ENCODE data around the gene CADM2. TPM values are rescaled to one million over a fixed set of nuclear protein-coding genes. Genes with fewer than 3 reads are reported as not detected.
A peak's percentile ranks its signal among the peaks of the same experiment; 100 is the strongest.

Gene CADM2
- total RNA-seq, 1 experiment from 2014 or later, result 10.9 TPM

DNA sequence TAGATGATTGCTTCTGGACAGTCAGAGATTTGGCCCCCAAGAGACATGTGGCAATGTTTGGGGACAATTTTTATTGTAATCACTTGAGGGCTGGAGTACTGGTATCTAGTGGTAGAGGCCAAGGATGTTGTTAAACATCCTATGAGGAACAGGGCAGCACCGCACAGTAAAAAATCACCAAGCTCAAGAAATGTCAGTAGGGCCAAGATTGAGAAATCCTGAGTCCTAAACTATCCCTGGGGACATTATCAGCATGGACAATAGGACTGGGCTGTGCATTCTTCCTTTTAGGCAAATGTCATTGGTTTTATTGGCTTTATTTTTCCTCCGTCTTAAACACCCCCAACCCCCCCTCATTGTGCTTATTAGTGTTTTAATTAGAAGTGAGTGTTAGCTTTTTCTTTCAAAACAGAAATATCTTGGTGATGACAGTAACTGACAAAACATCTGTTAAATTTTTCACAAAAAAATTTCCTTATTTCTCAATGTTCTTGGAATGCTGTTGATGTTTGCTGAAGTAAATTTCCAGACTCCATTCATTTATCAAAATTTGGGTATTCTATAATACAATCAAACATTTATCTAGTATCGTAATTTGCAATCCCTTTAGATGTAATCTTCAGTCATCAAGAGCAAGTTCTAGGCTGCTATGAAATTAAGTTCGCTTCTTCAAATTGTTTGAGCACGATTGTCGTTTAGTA is 1087.8 kb downstream of the CADM2 start:
- DNase-seq, result no peak
- Mint-ChIP-seq H3K9me3 (peaks cover 7 to 13% of the 10 kb centered on the region in 2 experiments; a peak in 4 of 5 replicates), H3K27ac (peak overlapping the region in 1 of 3 experiments; percentile 48; a peak in 1 of 7 replicates), H3K36me3 (ENCODE audit: insufficient read depth in 1 of 3, low read depth in 3 of 3) (peaks cover 0 to 4% (median 4%) of the 10 kb centered on the region in 3 experiments; a peak in 4 of 7 replicates), H3K4me3 (no peak overlapping the region), H3K27me3 (ENCODE audit: low read depth) (no peaks in the 10 kb centered on the region), H3K4me1 (no peaks in the 10 kb centered on the region)
- Histone ChIP-seq H3K4ac (ENCODE audit: low read depth, low read length) (no peak overlapping the region), H3K23ac (ENCODE audit: insufficient read length, low read depth, low read length) (no peak overlapping the region), H2BK20ac (ENCODE audit: low read depth, low read length, poor library complexity, severe bottlenecking) (no peak overlapping the region), H2AFZ (ENCODE audit: low read length) (no peak overlapping the region), H3K79me2 (ENCODE audit: insufficient read depth, low read length) (no peaks in the 10 kb centered on the region), H3K9me3 (ENCODE audit: control insufficient read depth, low read depth, low read length) (no peaks in the 10 kb centered on the region), H3K27ac (ENCODE audit: insufficient read length, low read depth, low read length) (no peak overlapping the region), H3K14ac (ENCODE audit: insufficient read depth, low read length) (no peak overlapping the region), H2BK15ac (ENCODE audit: low read depth, low read length) (no peak overlapping the region), H3T11ph (ENCODE audit: low read length) (no peak overlapping the region), H3K23me2 (ENCODE audit: insufficient read length, low read depth, low read length, poor library complexity, severe bottlenecking) (no peaks in the 10 kb centered on the region), H2BK120ac (ENCODE audit: low read depth, low read length, poor library complexity, severe bottlenecking) (no peak overlapping the region), H3K9ac (ENCODE audit: extremely low read depth, insufficient read length, low read length) (no peak overlapping the region), H2BK5ac (ENCODE audit: insufficient read length, low read length) (no peak overlapping the region), H2BK12ac (ENCODE audit: insufficient read length, low read depth, low read length) (no peak overlapping the region), H2AK5ac (ENCODE audit: insufficient read length, low read length) (no peak overlapping the region), H3K18ac (ENCODE audit: insufficient read length, low read depth, low read length) (no peak overlapping the region), H4K91ac (ENCODE audit: insufficient read length, low read depth, low read length) (no peak overlapping the region), H3K79me1 (ENCODE audit: insufficient read depth, low read depth, low read length, poor library complexity, severe bottlenecking) (no peaks in the 10 kb centered on the region), H3K27me3 (ENCODE audit: insufficient read depth, low read length) (no peaks in the 10 kb centered on the region), H3K56ac (ENCODE audit: insufficient read length, low read depth, low read length) (no peak overlapping the region), H4K8ac (replicated peaks; ENCODE audit: insufficient read length, low read depth, low read length) (no peak overlapping the region), H4K20me1 (ENCODE audit: control insufficient read depth, insufficient read depth, insufficient read length) (no peaks in the 10 kb centered on the region), H3K4me2 (ENCODE audit: insufficient read depth, insufficient read length, low read length) (no peak overlapping the region), H4K5ac (ENCODE audit: insufficient read length, low read depth, low read length) (no peak overlapping the region), H3K4me1 (ENCODE audit: insufficient read depth, low read length) (no peaks in the 10 kb centered on the region)
- no CpG with 5 or more reads among the region's 6 CpGs for WGBS (ENCODE audit: extremely low coverage, insufficient read length, low lambda C conversion rate)
- TF ChIP-seq CTCF (conservative IDR thresholded peaks at IDR 0.05), result no peak

Measured in H9 (cell line).